Measurements from ENCODE around the gene CNDP1. TPM values are rescaled to one million over a fixed set of nuclear protein-coding genes. Genes with fewer than 3 reads are reported as not detected.

Gene CNDP1
- total RNA-seq, 1 donor from 2014 or later, result not detected

- Histone ChIP-seq H3K4me2 (ENCODE audit: low read length) (no peak overlapping the region), H3K79me2 (ENCODE audit: insufficient read depth, low read length) (no peaks in the 10 kb centered on the region), H3K9me3 (ENCODE audit: insufficient read depth, low read depth, low read length) (no peaks in the 10 kb centered on the region), H3K9ac (ENCODE audit: low read length) (no peak overlapping the region), H2AFZ (ENCODE audit: low read depth, low read length) (no peak overlapping the region), H3K27me3 (ENCODE audit: insufficient read depth, low read length) (no peaks in the 10 kb centered on the region), H3K36me3 (ENCODE audit: insufficient read depth, low read length) (no peaks in the 10 kb centered on the region), H3K27ac (ENCODE audit: low read depth, low read length) (no peak overlapping the region), H4K20me1 (ENCODE audit: insufficient read depth, low read length) (no peaks in the 10 kb centered on the region), H3K4me3 (ENCODE audit: insufficient read depth, low read depth, low read length) (no peak overlapping the region), H3K4me1 (ENCODE audit: insufficient read depth, low read length) (no peaks in the 10 kb centered on the region)
- DNase-seq (ENCODE audit: low read depth), result no peak
- FAIRE-seq, result no peak
- Mint-ChIP-seq H3K27ac (ENCODE audit: unreplicated experiment) (no peak overlapping the region), H3K36me3 (ENCODE audit: low read depth, unreplicated experiment) (peaks cover 2% of the 10 kb centered on the region), H3K4me3 (ENCODE audit: unreplicated experiment) (no peak overlapping the region), H3K4me1 (ENCODE audit: low read depth, unreplicated experiment) (no peaks in the 10 kb centered on the region), H3K9me3 (ENCODE audit: unreplicated experiment) (peaks cover 2% of the 10 kb centered on the region), H3K27me3 (ENCODE audit: low read depth, unreplicated experiment) (peaks cover 10% of the 10 kb centered on the region)
- TF ChIP-seq EZH2 (IDR thresholded peaks at IDR 0.05; ENCODE audit: insufficient read depth, low read length) (no peak), CTCF (IDR thresholded peaks at IDR 0.05; ENCODE audit: insufficient read depth, low read depth, low read length) (no peak)
Observed at GRCh38 chr18:74531043-74531442, 3.3 kb upstream of the CNDP1 start.

- Mint-ChIP-seq H3K9me3 (ENCODE audit: unreplicated experiment) (peaks cover 6% of the 10 kb centered on the region), H3K27ac (ENCODE audit: unreplicated experiment) (no peak overlapping the region), H3K4me1 (ENCODE audit: low read depth, unreplicated experiment) (no peaks in the 10 kb centered on the region), H3K4me3 (ENCODE audit: unreplicated experiment) (no peak overlapping the region), H3K27me3 (ENCODE audit: low read depth, unreplicated experiment) (peaks cover 10% of the 10 kb centered on the region), H3K36me3 (ENCODE audit: low read depth, unreplicated experiment) (peaks cover 2% of the 10 kb centered on the region)
- H3K9ac ChIP-seq (ENCODE audit: low read length), result no peak overlapping the region
- H3K27me3 ChIP-seq (ENCODE audit: insufficient read depth, low read length), result peaks cover 2% of the 10 kb centered on the region
- FAIRE-seq (no peak), DNase-seq (ENCODE audit: low read depth) (no peak)
- H3K9me3 ChIP-seq (ENCODE audit: insufficient read depth, low read depth, low read length), result no peaks in the 10 kb centered on the region
- H3K4me3 ChIP-seq (ENCODE audit: insufficient read depth, low read depth, low read length), result no peak overlapping the region
- no peaks in the 10 kb centered on the region for H3K79me2 ChIP-seq (ENCODE audit: insufficient read depth, low read length)
- no peak overlapping the region for H3K27ac ChIP-seq (ENCODE audit: low read depth, low read length)
- H3K36me3 ChIP-seq (ENCODE audit: insufficient read depth, low read length), result no peaks in the 10 kb centered on the region
- H2AFZ ChIP-seq (ENCODE audit: low read depth, low read length), result no peak overlapping the region
- H4K20me1 ChIP-seq (ENCODE audit: insufficient read depth, low read length), result no peaks in the 10 kb centered on the region
- no peaks in the 10 kb centered on the region for H3K4me1 ChIP-seq (ENCODE audit: insufficient read depth, low read length)
- TF ChIP-seq EZH2 (IDR thresholded peaks at IDR 0.05; ENCODE audit: insufficient read depth, low read length) (no peak), CTCF (IDR thresholded peaks at IDR 0.05; ENCODE audit: insufficient read depth, low read depth, low read length) (no peak)
- H3K4me2 ChIP-seq (ENCODE audit: low read length), result no peak overlapping the region
Observed at GRCh38 chr18:74532511-74533025, 1.7 kb upstream of the CNDP1 start.

GRCh38 chr18:74533666-74534065 is 634 bp upstream of the CNDP1 start:
- H3K9ac ChIP-seq (ENCODE audit: low read length), result no peak overlapping the region
- Mint-ChIP-seq H3K4me3 (ENCODE audit: unreplicated experiment) (no peak overlapping the region), H3K36me3 (ENCODE audit: low read depth, unreplicated experiment) (peaks cover 2% of the 10 kb centered on the region), H3K9me3 (ENCODE audit: unreplicated experiment) (peaks cover 8% of the 10 kb centered on the region), H3K27ac (ENCODE audit: unreplicated experiment) (no peak overlapping the region), H3K4me1 (ENCODE audit: low read depth, unreplicated experiment) (no peaks in the 10 kb centered on the region), H3K27me3 (ENCODE audit: low read depth, unreplicated experiment) (peaks cover 10% of the 10 kb centered on the region)
- H3K27ac ChIP-seq (ENCODE audit: low read depth, low read length), result no peak overlapping the region
- H3K4me3 ChIP-seq (ENCODE audit: insufficient read depth, low read depth, low read length), result no peak overlapping the region
- no peak for DNase-seq (ENCODE audit: low read depth)
- H4K20me1 ChIP-seq (ENCODE audit: insufficient read depth, low read length), result no peaks in the 10 kb centered on the region
- peaks cover 2% of the 10 kb centered on the region for H3K27me3 ChIP-seq (ENCODE audit: insufficient read depth, low read length)
- H3K4me1 ChIP-seq (ENCODE audit: insufficient read depth, low read length), result no peaks in the 10 kb centered on the region
- no peak for FAIRE-seq
- H3K9me3 ChIP-seq (ENCODE audit: insufficient read depth, low read depth, low read length), result no peaks in the 10 kb centered on the region
- no peaks in the 10 kb centered on the region for H3K79me2 ChIP-seq (ENCODE audit: insufficient read depth, low read length)
- no peak overlapping the region for H3K4me2 ChIP-seq (ENCODE audit: low read length)
- H3K36me3 ChIP-seq (ENCODE audit: insufficient read depth, low read length), result no peaks in the 10 kb centered on the region
- TF ChIP-seq CTCF (IDR thresholded peaks at IDR 0.05; ENCODE audit: insufficient read depth, low read depth, low read length) (no peak), EZH2 (IDR thresholded peaks at IDR 0.05; ENCODE audit: insufficient read depth, low read length) (no peak)
- H2AFZ ChIP-seq (ENCODE audit: low read depth, low read length), result no peak overlapping the region
